Stimulated activated naive CD4-positive, alpha-beta T cell (primary cell): ENCODE data around the gene VIPR2.
A peak's percentile ranks its signal among the peaks of the same experiment; 100 is the strongest.

Experiments
- DNase-seq, 6 experiments: peaks; one replicate each; lab custom pipeline; 2025; lab: John Stamatoyannopoulos, UW

VIPR2 gene

GRCh38 chr7:159042103-159042502 is 102.6 kb downstream of the VIPR2 start:
- no peak for DNase-seq

- no peak for DNase-seq
Observed at GRCh38 chr7:159040912-159041711, 103.6 kb downstream of the VIPR2 start.

GRCh38 chr7:159040146-159040545 is 104.5 kb downstream of the VIPR2 start:
- DNase-seq = no peak

- no peak for DNase-seq
Observed at GRCh38 chr7:159039716-159040115, 105.0 kb downstream of the VIPR2 start.

GRCh38 chr7:159038066-159038465 is 106.6 kb downstream of the VIPR2 start:
- no peak for DNase-seq

GRCh38 chr7:159036916-159037605 is 107.6 kb downstream of the VIPR2 start:
- no peak for DNase-seq

- DNase-seq = no peak
Observed at GRCh38 chr7:159035571-159036073, 109.0 kb downstream of the VIPR2 start.

- DNase-seq = no peak
Observed at GRCh38 chr7:159034988-159035387, 109.7 kb downstream of the VIPR2 start.

- no peak for DNase-seq
Observed at GRCh38 chr7:159034394-159034793, 110.3 kb downstream of the VIPR2 start.

- DNase-seq = no peak
Observed at GRCh38 chr7:159033956-159034355, 110.7 kb downstream of the VIPR2 start.

GRCh38 chr7:159033473-159033825 is 111.2 kb downstream of the VIPR2 start:
- no peak for DNase-seq

- no peak for DNase-seq
Observed at GRCh38 chr7:159032753-159033472, 111.8 kb downstream of the VIPR2 start.

- DNase-seq = no peak
Observed at GRCh38 chr7:159032322-159032721, 112.3 kb downstream of the VIPR2 start.

GRCh38 chr7:159031750-159032149 is 112.9 kb downstream of the VIPR2 start:
- DNase-seq = no peak

- DNase-seq = no peak
Observed at GRCh38 chr7:159031135-159031701, 113.4 kb downstream of the VIPR2 start.

- DNase-seq = peak in 1 of 6 experiments; percentile 9
Observed at GRCh38 chr7:159030490-159031134, 114.1 kb downstream of the VIPR2 start.

GRCh38 chr7:159028508-159029401 is 115.9 kb downstream of the VIPR2 start:
- no peak for DNase-seq

GRCh38 chr7:159027789-159028507 is 116.7 kb downstream of the VIPR2 start:
- DNase-seq = no peak

- no peak for DNase-seq
Observed at GRCh38 chr7:159027056-159027788, 117.4 kb downstream of the VIPR2 start.
